K562 (cell line): ENCODE data around the gene OTOR. TPM values are rescaled to one million over a fixed set of nuclear protein-coding genes. Genes with fewer than 3 reads are reported as not detected.

Experiments used
- FOS ChIP-seq: IDR thresholded peaks from 3 replicates; pipeline ENCODE4 v1.6.1; 2011; ENCODE audit not compliant: insufficient read length; ENCODE audit errors: extremely low read depth
- HNRNPL ChIP-seq: fragments of 200-400 bp; formaldehyde crosslinking; IDR thresholded peaks from 2 replicates; pipeline ENCODE4 v1.6.1; 2017; ENCODE audit warnings: low read depth, mild to moderate bottlenecking, low read length
- PHF21A ChIP-seq: fragments of 450-650 bp; IDR thresholded peaks from 2 replicates; pipeline ENCODE4 v1.6.1; 2017; ENCODE audit warnings: low read depth, borderline replicate concordance
- ZNF232 ChIP-seq: sonication (generic); formaldehyde crosslinking; IDR thresholded peaks from 2 replicates; pipeline ENCODE4 v1.8.0; 2022; ENCODE audit warnings: mild to moderate bottlenecking, missing genetic modification reagents
- ZNF3 ChIP-seq: fragments of 250-450 bp; sonication (Bioruptor Pico); IDR thresholded peaks from 2 replicates; pipeline ENCODE4 v1.5.0; 2021; ENCODE audit warnings: mild to moderate bottlenecking, moderate library complexity
- polyA plus RNA-seq, 8 experiments: library from polyadenylated mRNA; depleted of rRNA in 4 of 8; stranded (reverse) in 5 of 8; unstranded in 3 of 8; fragments of >200 nt; fragmentation: Nextera tagmentation in 2 of 8; fragmentation: Illumina TruSeq in 1 of 8; extraction: Ambion mirVana in 2 of 8; extraction: Trizol in 1 of 8; gene quantifications; 2 replicates each; pipeline versions ENCODE4 v1.2.1 to v1.2.3, GENCODE V29; 2011 to 2014; ENCODE audit warnings: inconsistent platforms in 1 of 8, missing spikeins in 1 of 8
- total RNA-seq, 7 experiments: library from RNA; depleted of rRNA in 6 of 7; stranded (reverse); fragments of >200 nt in 6 of 7; fragmentation: Illumina TruSeq in 2 of 7; extraction: Trizol in 2 of 7; gene quantifications; 2 replicates each; pipeline versions ENCODE4 v1.2.1 to v1.2.3, GENCODE V29; 2011 to 2021; ENCODE audit warnings: low replicate concordance in 1 of 7
- TF ChIP-seq, protein P1 (sequence below): fragments of 450-650 bp; IDR thresholded peaks from 2 replicates; pipeline ENCODE4 v1.6.1; 2016; ENCODE audit warnings: low read depth

OTOR gene
- total and polyA plus RNA-seq, 9 of the 15 experiments (the other 6 are each of a cell fraction or from before 2014, with no cell fraction given), result not detected

DNA sequence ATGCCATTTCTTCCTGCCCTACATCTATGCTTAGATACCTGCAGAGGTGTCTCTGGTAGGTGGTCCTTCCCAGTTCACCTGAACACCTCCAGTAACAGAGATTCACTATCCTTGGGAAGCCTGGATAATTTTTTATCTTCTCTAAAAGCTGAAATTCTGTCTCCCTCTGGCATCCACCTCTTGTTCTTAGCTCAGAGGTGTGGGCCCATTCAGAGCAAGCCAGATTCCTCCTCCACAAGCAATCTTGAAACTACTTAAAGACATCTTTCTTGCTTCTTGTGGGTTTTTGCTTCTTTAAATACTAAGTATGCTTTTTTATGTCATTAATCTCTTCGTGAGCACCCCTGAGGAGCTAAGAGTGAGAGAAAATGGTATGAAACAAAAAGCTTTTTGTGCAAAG, 28.7 kb upstream of the OTOR start (continued):
- TF ChIP-seq, protein P1, sequence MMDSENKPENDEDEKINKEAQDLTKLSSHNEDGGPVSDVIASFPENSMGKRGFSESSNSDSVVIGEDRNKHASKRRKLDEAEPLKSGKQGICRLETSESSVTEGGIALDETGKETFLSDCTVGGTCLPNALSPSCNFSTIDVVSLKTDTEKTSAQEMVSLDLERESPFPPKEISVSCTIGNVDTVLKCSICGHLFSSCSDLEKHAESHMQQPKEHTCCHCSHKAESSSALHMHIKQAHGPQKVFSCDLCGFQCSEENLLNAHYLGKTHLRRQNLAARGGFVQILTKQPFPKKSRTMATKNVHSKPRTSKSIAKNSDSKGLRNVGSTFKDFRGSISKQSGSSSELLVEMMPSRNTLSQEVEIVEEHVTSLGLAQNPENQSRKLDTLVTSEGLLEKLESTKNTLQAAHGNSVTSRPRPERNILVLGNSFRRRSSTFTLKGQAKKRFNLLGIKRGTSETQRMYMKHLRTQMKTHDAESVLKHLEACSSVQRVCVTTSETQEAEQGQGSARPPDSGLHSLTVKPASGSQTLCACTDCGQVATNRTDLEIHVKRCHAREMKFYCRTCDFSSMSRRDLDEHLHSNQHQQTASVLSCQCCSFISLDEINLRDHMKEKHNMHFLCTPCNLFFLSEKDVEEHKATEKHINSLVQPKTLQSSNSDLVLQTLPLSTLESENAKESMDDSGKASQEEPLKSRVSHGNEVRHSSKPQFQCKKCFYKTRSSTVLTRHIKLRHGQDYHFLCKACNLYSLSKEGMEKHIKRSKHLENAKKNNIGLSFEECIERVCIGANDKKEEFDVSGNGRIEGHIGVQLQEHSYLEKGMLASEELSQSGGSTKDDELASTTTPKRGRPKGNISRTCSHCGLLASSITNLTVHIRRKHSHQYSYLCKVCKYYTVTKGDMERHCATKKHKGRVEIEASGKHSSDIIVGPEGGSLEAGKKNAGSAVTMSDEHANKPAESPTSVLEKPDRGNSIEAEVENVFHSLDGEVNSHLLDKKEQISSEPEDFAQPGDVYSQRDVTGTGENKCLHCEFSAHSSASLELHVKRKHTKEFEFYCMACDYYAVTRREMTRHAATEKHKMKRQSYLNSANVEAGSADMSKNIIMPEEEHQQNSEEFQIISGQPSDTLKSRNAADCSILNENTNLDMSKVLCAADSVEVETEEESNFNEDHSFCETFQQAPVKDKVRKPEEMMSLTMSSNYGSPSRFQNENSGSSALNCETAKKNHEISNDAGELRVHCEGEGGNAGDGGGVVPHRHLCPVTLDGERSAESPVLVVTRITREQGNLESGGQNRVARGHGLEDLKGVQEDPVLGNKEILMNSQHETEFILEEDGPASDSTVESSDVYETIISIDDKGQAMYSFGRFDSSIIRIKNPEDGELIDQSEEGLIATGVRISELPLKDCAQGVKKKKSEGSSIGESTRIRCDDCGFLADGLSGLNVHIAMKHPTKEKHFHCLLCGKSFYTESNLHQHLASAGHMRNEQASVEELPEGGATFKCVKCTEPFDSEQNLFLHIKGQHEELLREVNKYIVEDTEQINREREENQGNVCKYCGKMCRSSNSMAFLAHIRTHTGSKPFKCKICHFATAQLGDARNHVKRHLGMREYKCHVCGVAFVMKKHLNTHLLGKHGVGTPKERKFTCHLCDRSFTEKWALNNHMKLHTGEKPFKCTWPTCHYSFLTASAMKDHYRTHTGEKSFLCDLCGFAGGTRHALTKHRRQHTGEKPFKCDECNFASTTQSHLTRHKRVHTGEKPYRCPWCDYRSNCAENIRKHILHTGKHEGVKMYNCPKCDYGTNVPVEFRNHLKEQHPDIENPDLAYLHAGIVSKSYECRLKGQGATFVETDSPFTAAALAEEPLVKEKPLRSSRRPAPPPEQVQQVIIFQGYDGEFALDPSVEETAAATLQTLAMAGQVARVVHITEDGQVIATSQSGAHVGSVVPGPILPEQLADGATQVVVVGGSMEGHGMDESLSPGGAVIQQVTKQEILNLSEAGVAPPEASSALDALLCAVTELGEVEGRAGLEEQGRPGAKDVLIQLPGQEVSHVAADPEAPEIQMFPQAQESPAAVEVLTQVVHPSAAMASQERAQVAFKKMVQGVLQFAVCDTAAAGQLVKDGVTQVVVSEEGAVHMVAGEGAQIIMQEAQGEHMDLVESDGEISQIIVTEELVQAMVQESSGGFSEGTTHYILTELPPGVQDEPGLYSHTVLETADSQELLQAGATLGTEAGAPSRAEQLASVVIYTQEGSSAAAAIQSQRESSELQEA, result no peak
- TF ChIP-seq HNRNPL (no peak), ZNF3 (CRISPR knock-in tag) (no peak), PHF21A (no peak), ZNF232 (CRISPR knock-in tag) (no peak), FOS (no peak)
